ENCODE results near the gene BCAS3.

BCAS3 gene

GRCh38 chr17:61363601-61364462 is 686.2 kb downstream of the BCAS3 start:
- H3K4me3 ChIP-seq (ENCODE audit: severe bottlenecking), result no peak overlapping the region
- no peaks in the 10 kb centered on the region for H3K36me3 ChIP-seq (ENCODE audit: low read depth)
- DNase-seq (ENCODE audit: low spot score), result no peak
- H3K27ac ChIP-seq (ENCODE audit: poor library complexity, severe bottlenecking), result no peak overlapping the region
- ATAC-seq (ENCODE audit: low read depth), result no peak
- H3K27me3 ChIP-seq (ENCODE audit: insufficient read depth, poor library complexity, severe bottlenecking), result no peaks in the 10 kb centered on the region
- no peaks in the 10 kb centered on the region for H3K9me3 ChIP-seq (ENCODE audit: severe bottlenecking)
- peaks cover 16% of the 10 kb centered on the region for H3K4me1 ChIP-seq (ENCODE audit: insufficient read depth, poor library complexity, severe bottlenecking)
- TF ChIP-seq CTCF (IDR thresholded peaks at IDR 0.05; ENCODE audit: poor library complexity, severe bottlenecking), result no peak

GRCh38 chr17:61364463-61364846 is 686.8 kb downstream of the BCAS3 start:
- TF ChIP-seq CTCF (IDR thresholded peaks at IDR 0.05; ENCODE audit: poor library complexity, severe bottlenecking), result no peak
- no peak overlapping the region for H3K27ac ChIP-seq (ENCODE audit: poor library complexity, severe bottlenecking)
- H3K36me3 ChIP-seq (ENCODE audit: low read depth), result no peaks in the 10 kb centered on the region
- H3K27me3 ChIP-seq (ENCODE audit: insufficient read depth, poor library complexity, severe bottlenecking), result no peaks in the 10 kb centered on the region
- DNase-seq (ENCODE audit: low spot score) (no peak), ATAC-seq (ENCODE audit: low read depth) (no peak)
- H3K4me1 ChIP-seq (ENCODE audit: insufficient read depth, poor library complexity, severe bottlenecking), result peaks cover 16% of the 10 kb centered on the region
- no peak overlapping the region for H3K4me3 ChIP-seq (ENCODE audit: severe bottlenecking)
- H3K9me3 ChIP-seq (ENCODE audit: severe bottlenecking), result no peaks in the 10 kb centered on the region

- peaks cover 8% of the 10 kb centered on the region for H3K4me1 ChIP-seq (ENCODE audit: insufficient read depth, poor library complexity, severe bottlenecking)
- no peaks in the 10 kb centered on the region for H3K9me3 ChIP-seq (ENCODE audit: severe bottlenecking)
- no peaks in the 10 kb centered on the region for H3K27me3 ChIP-seq (ENCODE audit: insufficient read depth, poor library complexity, severe bottlenecking)
- H3K4me3 ChIP-seq (ENCODE audit: severe bottlenecking), result no peak overlapping the region
- ATAC-seq (ENCODE audit: low read depth) (no peak), DNase-seq (ENCODE audit: low spot score) (no peak)
- H3K27ac ChIP-seq (ENCODE audit: poor library complexity, severe bottlenecking), result no peak overlapping the region
- no peak for TF ChIP-seq CTCF (IDR thresholded peaks at IDR 0.05; ENCODE audit: poor library complexity, severe bottlenecking)
- no peaks in the 10 kb centered on the region for H3K36me3 ChIP-seq (ENCODE audit: low read depth)
Observed at GRCh38 chr17:61366076-61366714, 688.5 kb downstream of the BCAS3 start.

GRCh38 chr17:61366715-61367413 is 689.2 kb downstream of the BCAS3 start:
- TF ChIP-seq CTCF (IDR thresholded peaks at IDR 0.05; ENCODE audit: poor library complexity, severe bottlenecking), result no peak
- no peaks in the 10 kb centered on the region for H3K36me3 ChIP-seq (ENCODE audit: low read depth)
- no peaks in the 10 kb centered on the region for H3K9me3 ChIP-seq (ENCODE audit: severe bottlenecking)
- ATAC-seq (ENCODE audit: low read depth) (no peak), DNase-seq (ENCODE audit: low spot score) (no peak)
- no peak overlapping the region for H3K27ac ChIP-seq (ENCODE audit: poor library complexity, severe bottlenecking)
- no peak overlapping the region for H3K4me3 ChIP-seq (ENCODE audit: severe bottlenecking)
- H3K4me1 ChIP-seq (ENCODE audit: insufficient read depth, poor library complexity, severe bottlenecking), result peaks cover 1% of the 10 kb centered on the region
- H3K27me3 ChIP-seq (ENCODE audit: insufficient read depth, poor library complexity, severe bottlenecking), result no peaks in the 10 kb centered on the region

Measured in RWPE2 (cell line).